HCT116 (cell line): ENCODE results near the gene DPF3.

Experiments used
- CTCF ChIP-seq, 3 experiments: fragments of 200-600 bp in 1 of 3; sonication (generic) in 1 of 3; IDR thresholded peaks in 2 of 3; conservative IDR thresholded peaks in 1 of 3; 2 replicates each; pipeline ENCODE4 v1.5.1; 2012 to 2017; ENCODE audit warnings: low read depth in 2 of 3, low read length in 2 of 3, antibody characterized with exemption in 1 of 3, borderline replicate concordance in 1 of 3, control low read depth in 1 of 3, mild to moderate bottlenecking in 1 of 3, mixed read lengths in 1 of 3, mixed run types in 1 of 3, moderate library complexity in 1 of 3; ENCODE audit not compliant: insufficient read depth in 1 of 3
- EZH2 ChIP-seq: fragments of 200-600 bp; sonication (generic); IDR thresholded peaks from 2 replicates; pipeline ENCODE4 v1.6.1; 2017; ENCODE audit warnings: antibody characterized with exemption, mixed run types
- FOSL1 ChIP-seq: IDR thresholded peaks from 2 replicates; pipeline ENCODE4 v1.6.1; 2012; ENCODE audit warnings: low read depth
- JUND ChIP-seq: IDR thresholded peaks from 2 replicates; pipeline ENCODE4 v1.6.1; 2012
- POLR2AphosphoS5 ChIP-seq: IDR thresholded peaks from 2 replicates; pipeline ENCODE4 v1.6.1; 2011; ENCODE audit warnings: mild to moderate bottlenecking, low read depth, low read length, moderate library complexity
- RAD21 ChIP-seq: IDR thresholded peaks from 2 replicates; pipeline ENCODE4 v1.6.1; 2012; ENCODE audit warnings: low read depth, mild to moderate bottlenecking
- REST ChIP-seq: IDR thresholded peaks from 2 replicates; pipeline ENCODE4 v1.6.1; 2012; ENCODE audit warnings: low read depth
- SP1 ChIP-seq: IDR thresholded peaks from 2 replicates; pipeline ENCODE4 v1.6.1; 2012; ENCODE audit warnings: low read depth
- ZBTB33 ChIP-seq: IDR thresholded peaks from 2 replicates; pipeline ENCODE4 v1.6.1; 2011; ENCODE audit warnings: mild to moderate bottlenecking, low read length, moderate library complexity; ENCODE audit not compliant: insufficient replicate concordance; ENCODE audit errors: extremely low read depth

- no peak for TF ChIP-seq EZH2
- TF ChIP-seq CTCF (IDR thresholded peaks at IDR 0.05 in 2 of 3, conservative IDR thresholded peaks at IDR 0.05 in 1 of 3; ENCODE audit: borderline replicate concordance in 1 of 3, insufficient read depth in 1 of 3, low read depth in 2 of 3, low read length in 2 of 3), result no peak
- no peak for TF ChIP-seq ZBTB33
- no peak for TF ChIP-seq SP1
- no peak for TF ChIP-seq RAD21
- TF ChIP-seq JUND, result no peak
- no peak for TF ChIP-seq POLR2AphosphoS5
- TF ChIP-seq FOSL1, result no peak
- no peak for TF ChIP-seq REST
Observed at GRCh38 chr14:72852194-72852593, 41.7 kb downstream of the DPF3 start.
